Astrocyte (in vitro differentiated cells and primary cell): ENCODE measurements around the gene ECHDC3. TPM values are rescaled to one million over a fixed set of nuclear protein-coding genes. Genes with fewer than 3 reads are reported as not detected.

ENCODE experiments used
- DNase-seq: peaks from one replicate; pipeline ENCODE4 v3.0.0-alpha.2; 2010; ENCODE audit warnings: low read depth
- FAIRE-seq: peaks from 2 replicates; lab custom pipeline; 2011; peaks lifted over from hg19 to GRCh38; lab: Jason Lieb, UNC
- H2AFZ ChIP-seq: 2 replicates; pipeline ENCODE4 v1.6.0; 2012; ENCODE audit warnings: low read depth, low read length, inconsistent platforms
- H3K27ac ChIP-seq: 2 replicates; pipeline ENCODE4 v1.5.1; 2011; ENCODE audit warnings: low read depth, low read length, inconsistent platforms
- H3K27me3 ChIP-seq: 2 replicates; pipeline ENCODE4 v1.6.0; 2011; ENCODE audit warnings: low read length, inconsistent platforms; ENCODE audit not compliant: insufficient read depth
- H3K36me3 ChIP-seq: 2 replicates; pipeline ENCODE4 v1.5.1; 2011; ENCODE audit warnings: low read length, inconsistent platforms; ENCODE audit not compliant: insufficient read depth
- H3K4me1 ChIP-seq: 2 replicates; pipeline ENCODE4 v1.5.1; 2011; ENCODE audit warnings: low read length, inconsistent platforms; ENCODE audit not compliant: insufficient read depth
- H3K4me2 ChIP-seq: 2 replicates; pipeline ENCODE4 v1.6.0; 2012; ENCODE audit warnings: low read length, inconsistent platforms
- H3K4me3 ChIP-seq: 2 replicates; pipeline ENCODE4 v1.5.1; 2011; ENCODE audit warnings: low read depth, mild to moderate bottlenecking, low read length, inconsistent platforms; ENCODE audit not compliant: insufficient read depth
- H3K79me2 ChIP-seq: 2 replicates; pipeline ENCODE4 v1.6.0; 2012; ENCODE audit warnings: mild to moderate bottlenecking, low read length, inconsistent platforms; ENCODE audit not compliant: insufficient read depth
- H3K9ac ChIP-seq: 2 replicates; pipeline ENCODE4 v1.6.0; 2012; ENCODE audit warnings: mild to moderate bottlenecking, low read length, inconsistent platforms
- H3K9me3 ChIP-seq: 2 replicates; pipeline ENCODE4 v1.5.1; 2012; ENCODE audit warnings: low read depth, mild to moderate bottlenecking, low read length, inconsistent platforms; ENCODE audit not compliant: insufficient read depth
- H4K20me1 ChIP-seq: 2 replicates; pipeline ENCODE4 v1.6.0; 2012; ENCODE audit warnings: low read length, inconsistent platforms; ENCODE audit not compliant: insufficient read depth
- H3K27ac Mint-ChIP-seq: one replicate; pipeline ENCODE4 v1.8.0; 2021; ENCODE audit warnings: mild to moderate bottlenecking, mixed read lengths; ENCODE audit not compliant: unreplicated experiment
- H3K27me3 Mint-ChIP-seq: one replicate; pipeline ENCODE4 v1.8.0; 2021; ENCODE audit warnings: low read depth, mixed read lengths; ENCODE audit not compliant: unreplicated experiment
- H3K36me3 Mint-ChIP-seq: one replicate; pipeline ENCODE4 v1.8.0; 2021; ENCODE audit warnings: low read depth, mixed read lengths; ENCODE audit not compliant: unreplicated experiment
- H3K4me1 Mint-ChIP-seq: one replicate; pipeline ENCODE4 v1.8.0; 2021; ENCODE audit warnings: low read depth, mixed read lengths; ENCODE audit not compliant: unreplicated experiment
- H3K4me3 Mint-ChIP-seq: one replicate; pipeline ENCODE4 v1.8.0; 2021; ENCODE audit warnings: mild to moderate bottlenecking, moderate library complexity, mixed read lengths; ENCODE audit not compliant: unreplicated experiment
- H3K9me3 Mint-ChIP-seq: one replicate; pipeline ENCODE4 v1.8.0; 2021; ENCODE audit warnings: mild to moderate bottlenecking, mixed read lengths; ENCODE audit not compliant: unreplicated experiment
- EZH2 ChIP-seq: IDR thresholded peaks from 2 replicates; pipeline ENCODE4 v1.6.1; 2012; ENCODE audit warnings: mild to moderate bottlenecking, low read length, inconsistent platforms; ENCODE audit not compliant: insufficient read depth
- total RNA-seq: library from RNA; stranded (reverse); gene quantifications from 2 replicates; pipeline ENCODE4 v1.2.1, GENCODE V29; 2021
- TF ChIP-seq, protein P1 (sequence below): IDR thresholded peaks from 2 replicates; pipeline ENCODE4 v1.5.1; 2011; ENCODE audit warnings: low read depth, mild to moderate bottlenecking, inconsistent platforms, low read length, moderate library complexity; ENCODE audit not compliant: insufficient read depth

ECHDC3 gene
- total RNA-seq, 1 donor from 2014 or later, result 2.1 TPM

DNA sequence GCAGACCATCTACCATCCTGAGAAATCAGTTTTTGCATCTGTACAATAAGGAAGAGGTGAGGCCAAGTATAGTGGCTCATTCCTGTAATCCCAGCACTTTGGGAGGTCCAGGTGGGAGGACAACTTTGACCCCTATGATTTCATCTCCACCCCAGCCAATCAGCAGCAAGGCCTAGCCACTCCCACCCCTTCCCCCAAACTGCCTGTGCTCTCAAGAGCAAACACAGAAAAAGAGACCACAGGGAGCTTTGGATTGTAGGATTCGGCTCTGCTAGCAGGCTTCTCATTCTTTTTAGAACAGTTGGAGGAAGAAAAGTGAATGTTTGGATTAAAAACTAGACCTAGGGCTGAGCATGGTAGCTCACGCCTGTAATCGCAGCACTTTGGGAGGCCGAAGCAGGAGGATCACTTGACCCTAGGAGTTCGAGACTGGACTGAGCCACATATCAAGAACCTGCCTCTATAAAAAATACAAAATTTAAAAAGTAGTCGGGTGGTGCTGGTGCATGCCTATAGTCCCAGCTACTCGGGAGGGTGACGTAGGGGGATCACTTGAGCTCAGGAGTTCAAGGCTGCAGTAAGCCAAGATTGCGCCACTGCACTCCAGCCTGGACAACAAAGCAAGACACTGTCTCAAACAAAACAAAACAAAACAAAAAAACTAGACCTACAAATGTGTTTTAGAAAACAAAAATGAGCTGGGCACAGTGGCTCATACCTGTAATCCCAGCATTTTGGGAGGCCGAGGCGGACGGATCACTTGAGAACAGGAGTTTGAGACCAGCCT lies 55.9 kb downstream of the ECHDC3 start:
- H2AFZ ChIP-seq, result no peak overlapping the region
- no peaks in the 10 kb centered on the region for H3K36me3 ChIP-seq
- no peaks in the 10 kb centered on the region for H3K27me3 ChIP-seq
- no peak overlapping the region for H3K4me3 Mint-ChIP-seq
- H3K27me3 Mint-ChIP-seq, result no peaks in the 10 kb centered on the region
- peaks cover 13% of the 10 kb centered on the region for H3K4me1 Mint-ChIP-seq
- H3K9me3 Mint-ChIP-seq, result no peaks in the 10 kb centered on the region
- H3K9me3 ChIP-seq, result no peaks in the 10 kb centered on the region
- no peak overlapping the region for H3K4me2 ChIP-seq
- FAIRE-seq, result no peak
- no peak overlapping the region for H3K27ac Mint-ChIP-seq
- TF ChIP-seq, protein P1, sequence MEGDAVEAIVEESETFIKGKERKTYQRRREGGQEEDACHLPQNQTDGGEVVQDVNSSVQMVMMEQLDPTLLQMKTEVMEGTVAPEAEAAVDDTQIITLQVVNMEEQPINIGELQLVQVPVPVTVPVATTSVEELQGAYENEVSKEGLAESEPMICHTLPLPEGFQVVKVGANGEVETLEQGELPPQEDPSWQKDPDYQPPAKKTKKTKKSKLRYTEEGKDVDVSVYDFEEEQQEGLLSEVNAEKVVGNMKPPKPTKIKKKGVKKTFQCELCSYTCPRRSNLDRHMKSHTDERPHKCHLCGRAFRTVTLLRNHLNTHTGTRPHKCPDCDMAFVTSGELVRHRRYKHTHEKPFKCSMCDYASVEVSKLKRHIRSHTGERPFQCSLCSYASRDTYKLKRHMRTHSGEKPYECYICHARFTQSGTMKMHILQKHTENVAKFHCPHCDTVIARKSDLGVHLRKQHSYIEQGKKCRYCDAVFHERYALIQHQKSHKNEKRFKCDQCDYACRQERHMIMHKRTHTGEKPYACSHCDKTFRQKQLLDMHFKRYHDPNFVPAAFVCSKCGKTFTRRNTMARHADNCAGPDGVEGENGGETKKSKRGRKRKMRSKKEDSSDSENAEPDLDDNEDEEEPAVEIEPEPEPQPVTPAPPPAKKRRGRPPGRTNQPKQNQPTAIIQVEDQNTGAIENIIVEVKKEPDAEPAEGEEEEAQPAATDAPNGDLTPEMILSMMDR, result no peak
- TF ChIP-seq EZH2, result no peak
- peaks cover 12% of the 10 kb centered on the region for H3K4me1 ChIP-seq
- H4K20me1 ChIP-seq, result no peaks in the 10 kb centered on the region
- H3K9ac ChIP-seq, result no peak overlapping the region
- H3K36me3 Mint-ChIP-seq, result no peaks in the 10 kb centered on the region
- H3K4me3 ChIP-seq, result no peak overlapping the region
- no peaks in the 10 kb centered on the region for H3K79me2 ChIP-seq
- DNase-seq, result no peak
- no peak overlapping the region for H3K27ac ChIP-seq

DNA sequence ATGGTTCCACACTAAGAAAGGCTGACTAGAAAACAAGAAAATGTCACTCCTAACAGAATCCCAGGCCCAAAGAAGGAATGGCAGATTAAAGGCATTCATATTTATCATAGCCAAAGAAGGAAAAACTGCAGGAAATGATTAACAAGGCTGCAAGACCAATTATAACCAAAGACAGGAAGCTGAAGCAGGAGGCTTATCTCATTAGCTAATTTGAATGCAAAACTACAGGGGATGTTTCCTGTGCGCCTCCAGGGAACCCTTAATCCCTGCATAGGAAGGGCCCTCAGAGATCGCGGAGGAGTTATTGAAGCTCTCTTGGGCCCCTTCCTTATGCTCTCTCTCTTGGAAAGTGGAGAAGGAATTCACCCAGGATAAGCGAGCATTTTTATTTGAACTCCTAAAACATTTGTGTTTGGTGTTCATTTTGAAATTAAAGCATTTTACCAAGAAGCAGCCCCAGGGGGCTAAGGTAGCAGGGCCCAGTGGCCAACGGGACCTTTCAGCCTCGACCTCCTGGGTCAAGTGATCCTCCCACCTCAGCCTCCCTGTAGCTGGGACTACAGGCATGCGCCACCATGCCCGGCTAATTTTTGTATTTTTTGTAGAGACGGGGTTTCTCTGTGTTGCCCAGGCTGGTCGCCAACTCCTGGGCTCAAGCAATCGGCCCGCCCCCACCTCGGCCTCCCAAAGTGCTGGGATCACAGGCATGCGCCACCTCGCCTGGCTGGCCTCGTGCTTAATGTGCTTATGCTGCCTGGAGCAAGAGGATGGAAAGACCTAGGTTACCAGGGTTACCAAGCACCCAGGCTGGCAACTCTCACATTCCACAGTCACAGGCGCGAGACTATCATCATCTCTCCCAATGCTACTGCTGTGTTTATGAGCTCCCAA lies 56.9 kb downstream of the ECHDC3 start:
- H3K9me3 Mint-ChIP-seq, result no peaks in the 10 kb centered on the region
- peaks cover 6% of the 10 kb centered on the region for H3K4me1 ChIP-seq
- no peak overlapping the region for H3K4me2 ChIP-seq
- no peak overlapping the region for H3K4me3 Mint-ChIP-seq
- TF ChIP-seq, protein P1, result no peak
- TF ChIP-seq EZH2, result no peak
- no peak overlapping the region for H3K9ac ChIP-seq
- H3K27me3 Mint-ChIP-seq, result no peaks in the 10 kb centered on the region
- peak overlapping the region; percentile 14 for H3K27ac Mint-ChIP-seq
- no peaks in the 10 kb centered on the region for H3K27me3 ChIP-seq
- no peaks in the 10 kb centered on the region for H4K20me1 ChIP-seq
- no peaks in the 10 kb centered on the region for H3K9me3 ChIP-seq
- FAIRE-seq (no peak), DNase-seq (no peak)
- H3K27ac ChIP-seq, result no peak overlapping the region
- no peaks in the 10 kb centered on the region for H3K36me3 ChIP-seq
- peaks cover 4% of the 10 kb centered on the region for H3K4me1 Mint-ChIP-seq
- no peak overlapping the region for H3K4me3 ChIP-seq
- peak overlapping the region; percentile 71 for H2AFZ ChIP-seq
- no peaks in the 10 kb centered on the region for H3K79me2 ChIP-seq
- no peaks in the 10 kb centered on the region for H3K36me3 Mint-ChIP-seq
